SIG-M5 (cell line): ENCODE data around the gene DQX1.

Source experiments
- DNase-seq: peaks from one replicate; lab custom pipeline; 2025; lab: John Stamatoyannopoulos, UW

DQX1 gene

GRCh38 chr2:74554820-74555531 is 28.9 kb upstream of the DQX1 start:
- DNase-seq, result no peak

- no peak for DNase-seq
Observed at GRCh38 chr2:74553892-74554819, 28.1 kb upstream of the DQX1 start, which contains the start of the genes DOK1 and LOXL3. TSS of gene DOK1 (plus strand) at chr2:74554720. CDS start at chr2:74554755, 35 bp downstream. TSS of gene LOXL3 (minus strand) at chr2:74553942. CDS start at chr2:74552634, 1,308 bp downstream.

- DNase-seq, result no peak
Observed at GRCh38 chr2:74552914-74553811, 27.1 kb upstream of the DQX1 start.

GRCh38 chr2:74551942-74552913 is 26.2 kb upstream of the DQX1 start:
- no peak for DNase-seq

DNA sequence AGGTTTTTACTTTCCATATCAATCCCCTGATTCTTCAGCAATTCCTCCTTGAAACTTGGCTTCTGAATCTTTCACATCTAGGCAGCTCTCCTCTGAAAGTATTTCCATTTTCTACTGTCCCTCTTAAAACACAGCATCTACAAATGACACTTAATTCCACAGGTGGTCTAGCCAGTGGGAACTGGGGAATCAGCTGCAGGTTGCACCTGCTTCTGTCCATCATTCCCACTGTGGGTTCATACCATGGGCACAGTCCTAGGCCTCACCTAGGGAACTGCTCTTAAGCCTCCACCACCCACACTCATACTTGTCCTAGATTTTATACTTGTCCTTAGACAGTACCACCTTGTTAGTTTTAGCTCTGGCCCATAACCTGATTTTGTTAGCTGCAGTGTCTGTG is 25.5 kb upstream of the DQX1 start:
- DNase-seq, result no peak

DNA sequence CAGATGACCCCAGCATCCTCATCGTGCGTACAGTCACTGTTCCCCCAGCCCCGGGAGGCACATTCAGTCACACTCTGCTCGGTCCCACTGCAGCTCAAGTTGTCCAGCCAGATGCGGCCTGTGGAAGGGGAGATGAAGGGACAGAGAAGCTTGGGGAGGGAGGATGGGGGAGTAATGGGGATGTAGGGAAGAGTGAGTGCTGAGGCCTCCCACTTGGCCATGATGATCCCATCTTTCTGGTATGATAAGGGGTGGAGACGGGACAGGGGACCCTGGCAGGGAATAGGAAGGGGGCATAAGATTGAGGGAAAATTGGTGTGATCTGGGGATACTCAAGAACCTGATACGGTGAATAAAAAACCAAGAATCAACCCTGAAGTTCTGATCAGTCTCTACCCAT is 24.2 kb upstream of the DQX1 start:
- no peak for DNase-seq

- DNase-seq, result no peak
Observed at GRCh38 chr2:74548900-74549826, 23.1 kb upstream of the DQX1 start.

GRCh38 chr2:74548285-74548899 is 22.4 kb upstream of the DQX1 start:
- DNase-seq, result no peak

- DNase-seq, result no peak
Observed at GRCh38 chr2:74546004-74546403, 20.0 kb upstream of the DQX1 start.

- no peak for DNase-seq
Observed at GRCh38 chr2:74544634-74545033, 18.6 kb upstream of the DQX1 start.

DNA sequence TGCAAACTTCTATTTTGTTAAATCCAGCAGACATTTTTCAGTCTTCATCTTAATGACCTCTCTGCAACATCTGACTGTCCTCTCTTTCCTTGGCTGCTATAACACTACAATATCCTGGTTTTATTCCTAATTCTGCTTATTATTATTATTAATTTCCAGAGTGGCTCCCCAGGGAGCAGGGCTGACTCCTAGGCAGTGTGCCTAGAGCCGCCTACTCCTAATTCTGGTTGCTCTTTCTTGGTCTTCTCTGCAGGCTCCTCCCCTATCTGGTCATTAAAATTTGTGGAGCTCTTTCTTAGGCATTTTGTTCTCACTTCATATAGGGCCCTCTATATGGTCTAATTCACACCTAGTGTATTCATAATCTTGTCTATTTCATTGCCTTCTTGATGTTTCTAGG is 16.9 kb upstream of the DQX1 start:
- DNase-seq, result no peak

GRCh38 chr2:74540291-74540690 is 14.3 kb upstream of the DQX1 start:
- no peak for DNase-seq

GRCh38 chr2:74538881-74539339 is 12.9 kb upstream of the DQX1 start:
- DNase-seq, result no peak

DNA sequence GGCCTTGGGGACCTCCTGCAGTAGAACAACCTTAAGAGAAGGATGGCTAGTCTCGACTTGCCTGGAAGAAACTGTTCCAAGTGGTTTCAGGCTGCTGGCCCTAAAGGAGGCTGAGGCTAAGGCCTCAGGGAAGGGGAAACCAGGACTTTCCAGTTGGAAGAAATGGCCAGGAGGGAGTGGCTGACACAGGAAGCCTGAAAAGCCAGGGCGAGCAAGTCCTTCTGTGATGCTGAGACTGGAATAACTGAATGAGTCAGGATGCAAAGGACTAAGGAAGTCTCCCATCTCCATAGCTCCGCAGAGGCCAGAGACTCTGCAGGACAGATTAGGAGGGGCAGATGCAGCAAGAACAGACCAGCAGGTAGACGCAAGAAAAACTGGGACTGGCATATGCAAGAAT is 11.1 kb upstream of the DQX1 start:
- no peak for DNase-seq

- no peak for DNase-seq
Observed at GRCh38 chr2:74536166-74536950, 10.3 kb upstream of the DQX1 start.

- DNase-seq, result no peak
Observed at GRCh38 chr2:74535440-74535965, 9.5 kb upstream of the DQX1 start.

GRCh38 chr2:74534411-74534810 is 8.4 kb upstream of the DQX1 start:
- DNase-seq, result no peak

DNA sequence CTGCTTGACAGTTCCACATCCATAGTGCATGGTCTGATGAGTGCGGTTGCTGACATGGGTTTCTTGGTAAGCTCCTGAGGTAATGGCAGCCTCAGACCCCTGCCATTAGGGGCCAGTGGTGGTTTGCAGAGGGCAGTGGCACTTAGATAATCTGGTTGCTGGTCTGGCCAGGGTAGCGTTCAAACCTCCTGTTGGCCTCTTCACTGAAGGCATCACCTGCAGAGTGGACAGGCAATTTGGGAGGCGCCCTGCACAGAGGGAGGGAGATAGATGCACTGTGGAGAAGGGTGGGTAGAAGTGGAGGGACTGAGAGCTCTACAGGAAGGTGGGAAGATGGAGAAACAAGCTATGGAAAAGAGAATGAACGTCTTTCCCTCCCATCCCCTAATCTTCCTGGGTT is 7.4 kb upstream of the DQX1 start:
- no peak for DNase-seq
